Astrocyte (in vitro differentiated cells and primary cell): ENCODE measurements around the gene PRDX4.

Experiments
- EZH2 ChIP-seq: IDR thresholded peaks from 2 replicates; pipeline ENCODE4 v1.6.1; 2012; ENCODE audit warnings: mild to moderate bottlenecking, low read length, inconsistent platforms; ENCODE audit not compliant: insufficient read depth
- TF ChIP-seq, protein P1 (sequence below): IDR thresholded peaks from 2 replicates; pipeline ENCODE4 v1.5.1; 2011; ENCODE audit warnings: low read depth, mild to moderate bottlenecking, inconsistent platforms, low read length, moderate library complexity; ENCODE audit not compliant: insufficient read depth

DNA sequence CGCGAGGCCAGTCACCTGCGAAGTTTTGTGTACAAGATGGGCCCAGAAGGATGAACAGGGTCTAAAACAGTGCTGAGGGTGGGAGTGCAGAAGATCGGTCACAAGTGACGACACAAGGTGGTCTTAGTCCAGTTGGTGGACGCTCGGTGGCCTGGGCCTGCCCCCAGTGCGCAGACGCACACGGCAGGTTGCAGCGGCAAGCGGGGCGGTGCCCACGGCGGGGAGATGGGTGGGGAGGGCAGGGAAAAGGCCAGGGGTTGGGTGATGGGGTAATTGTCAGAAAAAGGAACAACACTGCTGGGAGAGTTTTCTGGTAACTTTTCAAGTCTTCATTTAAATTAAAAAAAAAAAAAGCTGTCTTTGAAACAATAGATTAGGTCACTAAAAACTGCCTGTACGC, 1.0 kb upstream of the PRDX4 start:
- TF ChIP-seq, protein P1, sequence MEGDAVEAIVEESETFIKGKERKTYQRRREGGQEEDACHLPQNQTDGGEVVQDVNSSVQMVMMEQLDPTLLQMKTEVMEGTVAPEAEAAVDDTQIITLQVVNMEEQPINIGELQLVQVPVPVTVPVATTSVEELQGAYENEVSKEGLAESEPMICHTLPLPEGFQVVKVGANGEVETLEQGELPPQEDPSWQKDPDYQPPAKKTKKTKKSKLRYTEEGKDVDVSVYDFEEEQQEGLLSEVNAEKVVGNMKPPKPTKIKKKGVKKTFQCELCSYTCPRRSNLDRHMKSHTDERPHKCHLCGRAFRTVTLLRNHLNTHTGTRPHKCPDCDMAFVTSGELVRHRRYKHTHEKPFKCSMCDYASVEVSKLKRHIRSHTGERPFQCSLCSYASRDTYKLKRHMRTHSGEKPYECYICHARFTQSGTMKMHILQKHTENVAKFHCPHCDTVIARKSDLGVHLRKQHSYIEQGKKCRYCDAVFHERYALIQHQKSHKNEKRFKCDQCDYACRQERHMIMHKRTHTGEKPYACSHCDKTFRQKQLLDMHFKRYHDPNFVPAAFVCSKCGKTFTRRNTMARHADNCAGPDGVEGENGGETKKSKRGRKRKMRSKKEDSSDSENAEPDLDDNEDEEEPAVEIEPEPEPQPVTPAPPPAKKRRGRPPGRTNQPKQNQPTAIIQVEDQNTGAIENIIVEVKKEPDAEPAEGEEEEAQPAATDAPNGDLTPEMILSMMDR = no peak
- no peak for TF ChIP-seq EZH2
